LHCN-M2 (cell line): ENCODE results near the gene PHF21A. TPM values are rescaled to one million over a fixed set of nuclear protein-coding genes. Genes with fewer than 3 reads are reported as not detected.

Experiments
- DNase-seq: peaks from one replicate; pipeline ENCODE4 v3.0.0-alpha.2; 2012; ENCODE audit warnings: low read depth
- polyA plus RNA-seq: library from polyadenylated mRNA; unstranded; fragments of >200 nt; gene quantifications from one replicate; pipeline ENCODE4 v1.2.1, GENCODE V29; 2012; ENCODE audit warnings: missing spikeins
- total RNA-seq: library from RNA; depleted of rRNA; stranded (reverse); fragments of >200 nt; gene quantifications from 2 replicates; pipeline ENCODE4 v1.2.3, GENCODE V29; 2014; rRNA removed

Gene PHF21A
- total RNA-seq, result 10.1 and 10.7 TPM in 2 replicates
- 10.6 TPM for polyA plus RNA-seq

DNA sequence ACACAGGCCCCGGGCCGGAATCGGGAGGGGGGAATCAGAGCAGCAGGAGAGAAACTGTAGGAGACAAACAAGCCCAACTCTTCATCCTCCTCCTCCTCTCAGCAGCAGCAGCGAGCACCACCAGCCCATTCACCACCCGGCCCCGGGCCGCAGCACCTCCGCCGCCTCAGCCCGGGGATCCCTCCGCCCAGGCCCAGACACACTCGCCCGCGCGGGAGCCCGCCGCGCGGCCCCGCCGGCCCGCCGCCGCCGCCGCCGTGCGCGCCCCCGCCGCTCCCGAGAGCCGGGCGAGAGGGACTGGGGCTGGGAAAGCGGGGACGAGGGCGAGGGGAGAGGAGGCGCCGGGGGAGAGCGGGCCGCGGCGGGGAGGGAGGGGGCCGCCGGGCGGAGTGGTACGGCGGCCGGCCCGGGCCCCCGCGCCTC, at the start of gene PHF21A:
Gene PHF21A (minus strand): TSS at position 154 of the 423 bp plus-strand sequence. CDS start 37,235 bp downstream, outside the sequence.
- peak; percentile 90 for DNase-seq

DNA sequence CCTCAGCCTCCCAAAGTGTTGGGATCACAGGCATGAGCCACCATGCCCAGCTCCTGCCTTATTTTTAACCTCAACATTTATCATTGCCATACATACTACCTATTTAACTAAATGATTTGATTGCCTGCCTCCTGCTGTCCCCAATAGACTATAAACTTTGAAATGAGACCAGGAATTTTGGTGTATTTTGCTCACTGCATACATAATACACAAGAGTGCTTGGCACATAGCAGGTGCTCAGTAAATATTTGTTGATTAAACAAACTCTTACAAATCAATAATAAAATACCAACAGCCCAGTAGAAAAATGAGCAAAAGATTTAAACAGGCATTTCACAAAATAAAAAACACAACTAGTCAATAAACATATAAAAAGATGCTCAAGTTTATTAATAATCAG, 49.5 kb upstream of the PHF21A start:
- DNase-seq, result no peak

DNA sequence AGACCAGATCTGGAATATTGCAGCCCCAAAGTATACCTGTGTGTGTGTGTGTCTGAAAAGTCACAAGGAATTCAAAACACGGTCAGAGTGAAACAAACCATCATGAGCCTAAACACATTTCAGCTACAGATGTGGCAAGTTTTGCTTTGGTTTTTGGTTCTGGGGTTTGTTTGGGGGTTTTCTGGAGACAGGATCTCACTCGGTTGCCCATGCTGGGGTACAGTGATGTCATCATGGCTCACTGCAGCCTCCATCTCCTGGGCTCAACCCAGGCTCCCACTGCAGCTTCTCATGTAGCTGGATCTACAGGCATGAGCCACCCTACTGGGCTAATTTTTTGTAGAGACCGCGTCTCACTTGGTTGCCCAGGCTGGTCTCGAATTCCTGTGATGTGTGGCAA, 41.4 kb upstream of the PHF21A start:
- no peak for DNase-seq

DNA sequence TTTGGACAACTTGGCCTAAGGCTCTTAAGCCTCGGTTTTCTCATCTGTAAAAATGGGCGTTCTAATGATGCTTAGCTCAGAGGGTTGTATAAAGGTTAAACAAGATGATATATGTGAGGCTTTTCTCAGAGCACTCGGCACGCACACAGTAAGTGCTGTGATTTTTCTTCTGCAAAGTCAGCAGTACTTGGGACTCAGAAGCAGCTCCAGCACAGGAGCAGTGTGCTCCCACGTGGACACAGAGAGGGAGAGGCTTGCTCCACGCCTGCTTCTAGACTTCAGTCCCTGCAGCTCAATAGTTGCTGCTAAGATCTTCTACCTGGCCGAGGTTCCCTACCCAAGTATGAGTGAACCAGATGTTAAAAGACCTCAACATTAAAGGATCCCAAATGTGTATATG, 39.9 kb upstream of the PHF21A start:
- DNase-seq, result no peak

DNA sequence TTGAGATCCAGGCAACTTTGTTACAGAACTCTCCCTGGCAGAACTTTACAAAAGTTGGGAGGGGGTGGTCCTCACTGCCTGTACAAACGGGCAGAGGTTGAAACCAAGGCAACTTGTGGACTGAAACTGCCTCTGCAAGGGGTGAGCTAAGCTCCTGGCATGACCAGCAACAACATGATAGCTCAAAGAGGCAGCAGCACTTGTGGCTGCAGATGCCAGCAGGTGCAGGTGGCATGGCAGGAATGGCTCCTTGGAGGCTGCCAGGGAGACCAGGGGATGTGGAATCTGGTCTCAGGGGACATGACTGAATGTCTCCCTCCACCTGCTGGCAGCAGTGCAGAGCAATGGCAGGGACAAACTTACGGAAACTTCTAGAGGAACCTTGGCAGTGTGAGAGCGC, 38.8 kb upstream of the PHF21A start:
- DNase-seq, result no peak

DNA sequence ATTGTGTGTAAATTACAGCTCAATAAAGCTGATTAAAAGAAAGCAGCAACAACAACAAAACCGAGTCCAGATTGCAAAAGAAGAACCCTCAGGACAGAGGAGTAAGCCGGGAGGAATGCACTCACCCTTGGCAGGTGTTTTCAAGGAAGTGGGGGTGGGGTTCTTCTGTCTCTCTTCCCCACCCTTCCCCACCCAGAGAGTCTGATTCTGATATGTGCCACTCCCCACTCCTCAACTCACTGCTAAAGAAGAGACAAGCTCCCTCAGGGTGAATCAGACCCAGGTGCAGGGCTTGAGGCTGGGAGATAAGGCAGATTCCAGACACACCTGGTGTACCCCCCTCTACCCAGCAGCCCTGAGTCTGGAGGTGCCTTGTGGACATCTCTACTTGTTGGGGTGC, 38.4 kb upstream of the PHF21A start:
- no peak for DNase-seq

DNA sequence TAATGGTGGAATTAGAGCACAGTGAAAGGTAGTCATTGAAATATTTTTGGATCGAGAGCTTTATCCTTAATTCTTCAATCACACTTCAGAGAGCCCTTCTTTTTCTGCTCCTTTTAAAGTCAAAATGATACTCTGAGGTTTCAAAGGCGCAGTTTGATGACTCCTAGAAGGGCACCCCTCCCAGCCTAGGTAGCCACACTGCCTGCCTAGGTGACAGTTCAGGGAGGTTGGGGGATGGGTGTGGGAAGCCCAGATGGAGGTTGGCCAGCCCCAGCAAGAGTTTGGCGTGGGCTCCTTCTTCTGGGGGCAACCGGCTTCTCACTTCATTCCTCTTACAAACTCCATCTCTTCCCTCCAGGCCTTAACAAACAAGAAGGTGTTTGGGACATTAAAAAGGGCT, 28.6 kb upstream of the PHF21A start:
- DNase-seq, result no peak

DNA sequence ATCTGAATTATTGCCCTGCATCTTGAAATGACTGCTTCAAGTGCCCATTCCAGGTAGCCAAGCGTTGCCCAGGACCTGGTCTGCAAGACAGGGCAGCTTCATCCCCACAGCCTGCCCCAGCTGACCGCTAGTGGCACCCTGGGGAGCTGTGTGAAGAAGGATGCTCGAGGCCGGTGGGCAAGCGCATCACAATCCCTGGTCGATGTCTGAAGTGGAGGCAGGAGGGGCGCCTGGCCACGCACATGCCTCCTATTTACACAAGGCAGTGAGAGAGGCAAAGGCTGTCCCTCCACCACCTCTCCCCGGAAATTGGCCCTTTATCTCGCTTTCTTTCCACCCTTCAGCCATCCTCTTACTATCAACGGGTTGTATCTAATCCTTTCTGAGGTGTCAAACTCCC, 28.1 kb upstream of the PHF21A start:
- DNase-seq, result no peak

DNA sequence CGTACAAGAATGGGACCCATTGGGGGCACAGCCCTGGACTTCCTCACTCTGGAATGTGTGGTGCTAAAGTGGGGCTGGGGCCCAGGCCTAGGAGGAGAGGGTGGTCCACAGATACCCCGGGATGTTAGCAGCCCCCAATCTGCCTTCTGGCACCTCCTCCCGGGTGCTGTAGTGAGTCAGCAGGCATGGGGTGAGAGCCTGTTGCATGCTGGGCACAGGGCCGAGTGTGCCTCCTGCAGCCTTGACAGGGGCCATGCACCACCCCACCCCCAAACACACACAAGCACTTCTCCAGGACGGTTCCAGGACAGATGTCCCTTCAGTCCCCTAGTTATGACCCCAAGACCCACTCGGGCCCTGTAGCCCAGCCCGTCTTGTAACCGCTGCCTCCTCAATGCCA, 23.5 kb upstream of the PHF21A start:
- DNase-seq, result no peak

DNA sequence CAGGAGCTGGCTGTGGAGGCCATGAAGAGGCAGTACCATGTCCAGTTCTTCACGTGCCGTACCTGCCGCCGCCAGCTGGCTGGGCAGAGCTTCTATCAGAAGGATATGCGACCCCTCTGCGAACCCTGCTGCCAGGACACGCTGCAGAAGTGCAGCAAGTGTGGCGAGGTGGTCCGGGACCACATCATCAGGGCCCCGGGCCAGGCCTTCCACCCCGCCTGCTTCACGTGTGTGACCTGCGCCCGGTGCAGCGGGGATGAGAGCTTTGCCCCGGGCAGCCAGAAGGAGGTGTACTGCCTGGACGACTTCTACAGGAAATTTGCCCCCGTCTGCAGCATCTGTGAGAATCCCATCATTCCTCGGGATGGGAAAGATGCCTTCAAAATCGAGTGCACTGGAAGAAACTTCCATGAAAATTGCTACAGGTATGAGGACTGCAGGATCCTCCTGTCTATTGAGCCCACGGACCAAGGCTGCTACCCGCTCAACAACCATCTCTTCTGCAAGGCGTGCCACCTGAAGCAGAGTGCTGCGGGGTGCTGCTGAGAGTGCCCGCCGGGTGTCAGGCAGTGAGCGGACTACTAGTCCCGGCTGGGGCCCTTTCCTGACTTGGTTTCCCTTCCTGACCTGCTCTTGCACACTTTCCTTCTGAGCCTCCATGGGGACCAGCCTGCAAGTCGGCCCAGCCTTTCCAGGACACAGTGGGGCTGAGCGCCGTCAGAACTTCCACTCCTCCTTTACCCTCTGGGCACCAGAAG, 22.0 kb upstream of the PHF21A start:
- DNase-seq, result no peak

DNA sequence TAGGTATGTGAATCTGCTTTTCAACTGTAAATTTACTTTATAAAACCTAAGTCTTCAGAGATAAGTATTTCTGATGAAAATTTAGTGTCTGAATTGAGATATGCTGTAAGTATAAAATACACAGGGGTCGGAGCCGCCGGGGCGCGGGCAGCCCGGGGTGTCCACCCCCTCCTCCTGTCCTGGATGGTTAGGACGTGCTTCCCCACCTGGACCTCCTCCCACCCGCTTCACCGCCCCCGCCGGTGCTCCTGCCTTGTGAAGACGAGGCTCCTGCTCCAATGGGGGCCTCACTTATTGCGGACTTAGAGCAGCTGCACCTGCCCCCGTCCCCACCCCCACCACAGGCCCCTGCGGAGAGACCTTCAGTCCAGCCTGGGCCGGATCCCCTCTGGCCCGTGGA, 21.3 kb upstream of the PHF21A start:
- DNase-seq, result no peak

DNA sequence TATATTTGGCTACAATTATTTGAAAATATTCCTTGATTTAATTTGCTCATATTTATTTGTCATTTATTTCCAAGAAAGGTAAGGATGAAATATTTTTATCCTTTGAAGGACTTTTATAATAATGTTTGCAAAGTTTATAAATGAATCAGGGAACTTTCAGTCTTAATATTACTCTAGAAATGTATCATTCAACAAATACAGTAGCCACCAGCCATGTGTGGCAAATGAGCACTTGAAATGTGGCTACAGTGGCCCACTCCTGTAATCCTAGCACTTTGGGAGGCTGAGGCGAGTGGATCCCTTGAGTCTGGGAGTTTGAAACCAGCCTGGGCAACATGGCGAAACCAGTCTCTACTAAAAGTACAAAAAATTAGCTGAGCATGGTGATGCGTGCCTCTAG, 20.3 kb upstream of the PHF21A start:
- DNase-seq, result no peak

DNA sequence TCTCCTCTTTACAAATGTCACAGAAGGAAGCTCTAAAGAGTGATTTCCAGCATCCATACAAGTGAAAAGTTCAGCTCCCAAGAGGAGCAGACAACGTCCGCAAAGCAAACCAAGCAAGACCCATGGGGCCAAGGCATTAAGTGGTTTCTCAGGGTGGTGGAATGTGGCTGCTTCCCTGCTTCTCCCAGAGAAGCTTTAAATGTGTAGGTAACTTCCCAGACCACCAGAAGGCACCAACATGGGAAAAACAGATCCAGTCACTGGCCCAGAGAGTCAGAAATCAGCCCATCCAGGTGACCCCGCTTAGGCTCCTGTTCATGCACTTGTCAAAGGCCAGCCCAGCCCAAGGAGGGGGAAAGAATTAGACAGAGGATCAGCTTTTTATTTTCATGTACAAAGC, 13.3 kb upstream of the PHF21A start:
- DNase-seq, result no peak

DNA sequence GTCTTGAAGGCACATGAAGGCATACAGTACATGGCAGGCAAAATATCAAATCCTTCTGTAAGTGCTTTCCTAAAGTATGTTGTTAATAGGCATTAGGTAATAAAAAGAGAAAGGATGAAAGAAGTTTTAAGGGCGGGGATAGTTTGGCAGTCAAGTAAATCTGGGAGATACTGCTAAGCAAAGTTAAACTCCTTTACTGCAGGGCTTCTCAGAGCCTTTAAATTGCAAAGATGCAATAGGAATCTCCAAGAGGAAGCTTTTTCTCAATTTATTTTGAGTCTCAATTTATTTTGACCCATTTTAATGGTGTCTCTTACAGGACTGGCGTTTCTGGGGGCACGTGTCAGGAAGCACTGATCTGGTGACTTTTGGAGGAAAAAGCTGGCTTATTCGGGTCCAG, 12.8 kb upstream of the PHF21A start:
- DNase-seq, result no peak

DNA sequence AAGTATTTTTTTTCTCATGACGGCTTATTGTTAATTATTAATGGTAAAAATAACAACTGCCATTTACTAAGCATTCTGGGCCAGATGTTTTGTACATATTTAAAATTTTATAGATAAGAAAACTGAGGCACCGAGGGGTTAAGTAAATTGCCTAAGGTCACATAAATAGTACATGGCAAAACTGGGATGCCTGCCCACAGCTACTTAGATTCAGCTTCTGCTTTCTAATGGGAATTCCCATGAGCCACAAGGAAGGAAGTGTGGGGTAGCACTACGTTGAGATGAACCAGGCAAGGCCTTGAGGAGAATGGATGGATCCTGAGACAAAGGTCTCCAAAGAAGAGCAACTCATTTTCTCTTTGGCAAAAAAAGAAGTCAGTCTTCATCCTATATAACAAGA, 11.9 kb upstream of the PHF21A start:
- no peak for DNase-seq

DNA sequence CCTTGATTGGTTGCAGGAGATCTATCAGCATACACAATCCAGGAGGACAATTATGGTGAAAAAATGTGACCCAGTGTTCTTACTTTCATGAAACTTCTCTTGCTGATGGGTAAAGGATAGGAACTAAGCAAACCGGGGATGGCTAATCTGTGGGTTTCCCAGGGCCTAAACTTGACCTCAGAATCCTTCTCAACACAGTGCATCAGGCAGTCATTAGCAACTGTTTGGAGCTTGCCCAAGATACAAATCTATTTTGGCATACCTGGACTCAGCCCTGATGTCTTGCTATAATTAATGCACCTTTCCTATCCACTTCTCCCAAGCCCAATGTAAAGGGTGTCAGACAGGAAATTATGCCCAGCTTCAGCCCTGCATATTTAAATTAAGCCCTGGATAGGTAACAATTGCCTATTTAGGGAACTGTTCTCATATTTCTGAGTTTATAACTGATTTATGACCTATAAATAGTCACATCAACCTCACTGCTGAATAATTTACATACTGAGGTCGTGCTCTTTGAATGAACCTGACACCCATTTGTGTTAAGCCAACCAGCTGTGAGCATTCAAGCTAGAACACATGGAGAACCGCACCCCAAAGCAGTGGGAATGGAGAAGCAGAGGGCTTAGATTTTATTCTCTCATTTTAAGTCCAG, 9.2 kb upstream of the PHF21A start:
- no peak for DNase-seq

DNA sequence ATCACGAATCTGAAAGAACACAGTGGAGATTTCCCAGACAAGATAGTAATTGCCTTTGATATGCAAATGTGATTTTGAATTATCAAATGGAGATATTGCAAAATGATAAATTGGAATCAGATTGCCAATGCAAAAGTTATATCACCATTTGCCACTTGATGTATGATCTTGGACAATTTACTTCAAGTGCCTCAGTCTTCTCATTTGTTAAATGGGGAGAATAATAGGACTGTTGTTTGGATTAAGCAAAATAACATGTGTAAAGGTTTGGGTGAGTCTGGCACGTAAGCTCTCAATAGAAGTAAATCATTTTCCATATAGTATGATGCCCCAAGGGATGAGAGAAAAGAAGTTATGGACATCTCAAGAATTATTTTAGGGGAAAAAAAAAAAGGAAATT, 7.9 kb upstream of the PHF21A start:
- DNase-seq, result no peak

DNA sequence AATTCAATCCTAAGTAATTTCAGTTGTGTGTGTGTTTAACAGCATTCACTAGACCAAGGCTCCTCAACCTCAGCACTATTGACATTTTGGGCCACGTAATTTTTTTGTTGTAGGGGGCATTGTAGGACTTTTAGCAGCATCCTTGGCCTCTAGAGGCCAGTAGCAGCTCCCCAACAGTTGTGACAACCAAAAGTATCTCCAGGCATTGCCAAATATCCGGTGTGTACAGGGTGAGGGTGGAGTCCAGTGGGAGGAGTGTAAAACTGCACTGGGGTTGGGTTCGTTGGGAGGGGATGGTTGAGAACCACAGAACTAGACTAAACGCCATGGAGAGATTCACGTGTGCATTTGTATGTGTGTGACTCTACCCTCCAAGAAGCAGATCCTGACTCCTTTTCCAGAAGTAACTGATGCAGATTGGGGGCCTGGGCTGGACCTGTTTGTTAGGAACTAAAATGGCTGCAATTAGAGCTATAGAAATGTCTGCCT, 5.9 kb upstream of the PHF21A start:
- peak; percentile 76 for DNase-seq

DNA sequence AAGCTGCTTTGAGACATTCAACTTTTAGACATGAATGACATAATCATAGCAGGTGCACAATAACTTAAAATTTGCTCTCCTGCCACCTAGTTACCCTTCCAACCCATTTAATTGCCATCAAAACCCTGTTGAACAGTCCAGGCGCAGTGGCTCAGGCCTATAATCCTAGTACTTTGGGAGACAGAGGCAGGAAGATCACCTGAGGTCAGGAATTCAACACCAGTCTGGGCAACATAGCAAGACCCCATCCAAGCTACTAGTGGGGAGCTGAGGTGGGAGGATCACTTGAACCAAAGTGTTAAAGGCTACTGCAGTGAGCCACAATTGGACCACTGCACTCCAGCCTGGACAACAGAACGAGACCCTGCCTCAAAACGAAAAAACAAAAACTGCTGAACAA, 4.0 kb upstream of the PHF21A start:
- no peak for DNase-seq

DNA sequence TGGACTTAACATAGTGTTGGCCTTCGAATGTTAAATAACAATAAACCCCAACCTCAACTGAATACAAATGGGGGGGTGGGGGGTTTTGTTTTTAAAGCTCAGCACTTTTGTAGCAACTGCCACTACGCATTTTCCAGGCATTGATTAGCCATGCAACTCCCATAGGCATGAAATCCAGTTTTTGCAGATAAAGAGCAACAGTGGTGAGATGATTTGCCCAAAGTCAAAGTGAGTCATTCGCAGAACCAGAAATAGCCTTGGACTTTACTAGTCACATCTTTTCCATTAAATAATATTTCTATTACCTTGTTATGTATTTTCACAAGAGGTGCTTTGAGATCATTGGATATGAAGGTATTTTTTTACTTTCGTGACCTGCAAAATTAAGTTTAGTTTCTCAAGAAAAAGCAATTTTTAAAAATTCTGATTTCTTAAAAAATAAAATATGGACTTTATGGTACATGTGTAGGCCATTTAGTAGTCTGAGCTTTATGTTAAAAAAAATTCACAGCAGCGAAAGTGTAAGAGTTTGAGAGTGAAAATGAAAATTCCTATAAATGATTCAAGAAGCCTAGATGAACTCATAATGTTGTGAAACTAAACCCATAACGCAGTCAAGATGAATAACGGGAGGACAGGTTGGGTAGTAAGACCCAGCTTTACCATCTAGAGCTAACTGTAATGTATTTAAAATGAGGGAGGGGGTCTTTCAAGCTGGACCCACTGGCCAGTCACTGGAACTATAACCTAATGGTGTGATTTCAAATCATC, 1.9 kb upstream of the PHF21A start:
- peak; percentile 36 for DNase-seq

DNA sequence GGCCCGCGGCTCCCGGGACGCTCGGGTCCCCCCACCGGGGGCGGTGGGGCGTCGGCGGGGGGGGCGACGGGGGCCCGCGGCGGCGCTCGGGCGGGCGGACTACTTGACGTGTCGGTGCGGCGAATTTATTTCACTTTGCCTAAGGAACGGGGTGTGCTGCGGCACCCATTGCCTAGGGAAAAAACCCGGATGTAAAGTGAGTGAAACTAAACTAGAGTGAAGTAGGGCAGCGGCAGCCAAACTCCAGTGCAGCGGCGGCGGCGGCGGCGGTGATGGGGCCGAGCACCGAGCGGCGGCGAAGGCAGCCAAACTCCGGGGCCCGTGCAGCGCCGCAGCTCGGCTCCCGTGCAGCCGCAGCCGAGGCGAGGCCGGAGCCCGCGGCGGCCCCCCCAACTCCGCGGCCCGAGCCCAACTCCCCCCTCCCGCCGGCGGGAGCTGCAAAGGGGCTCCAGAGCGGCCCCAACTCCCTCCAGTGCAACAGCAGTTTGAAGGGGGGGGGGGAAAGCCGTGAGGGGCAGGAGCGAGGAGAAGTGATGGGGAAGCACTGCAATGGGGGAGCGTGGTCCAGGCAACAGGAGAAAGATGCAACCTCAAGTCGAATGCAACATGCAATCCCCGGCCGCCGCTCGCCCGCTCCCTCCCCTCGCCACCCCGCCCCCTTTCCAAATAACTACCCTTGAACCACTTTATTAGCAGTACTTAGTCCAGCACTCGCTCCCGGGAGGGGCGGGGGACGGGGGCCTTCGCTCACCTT, 647 bp upstream of the PHF21A start:
- peak; percentile 91 for DNase-seq
